Activated CD8-positive, alpha-beta memory T cell treated with anti-CD3 and anti-CD28 coated beads, Interleukin-2, amount 50 U/mL, for 1 hour (primary cell): ENCODE results near the gene IL36G.

Source experiments
- DNase-seq: peaks from one replicate; pipeline ENCODE4 v3.0.0-alpha.2; 2020; ENCODE audit errors: extremely low read depth

Gene IL36G

GRCh38 chr2:113018509-113018908 lies 40.7 kb downstream of the IL36G start:
- DNase-seq, result no peak

GRCh38 chr2:113021312-113021711 lies 43.5 kb downstream of the IL36G start:
- DNase-seq, result no peak

GRCh38 chr2:113024764-113025163 lies 47.0 kb downstream of the IL36G start:
- no peak for DNase-seq

- DNase-seq, result no peak
Observed at GRCh38 chr2:113025737-113026136, 47.9 kb downstream of the IL36G start.

GRCh38 chr2:113027691-113028090 lies 49.9 kb downstream of the IL36G start:
- DNase-seq, result no peak

- DNase-seq, result no peak
Observed at GRCh38 chr2:113028112-113028511, 50.3 kb downstream of the IL36G start.

GRCh38 chr2:113032737-113033136 lies 54.9 kb downstream of the IL36G start:
- DNase-seq, result no peak

GRCh38 chr2:113034016-113034415 lies 56.2 kb downstream of the IL36G start:
- no peak for DNase-seq
